HEK293T (cell line): ENCODE data around the gene SUSD6.
"Not testable (repeated sequence)": the region's sequence is repeated elsewhere in the genome, so short reads cannot be mapped to it uniquely, and the experiment has no call there.

Experiments
- CTCF ChIA-PET: fragments of 350-600 bp; formaldehyde crosslinking; extraction: SDS; loops from one replicate; lab custom pipeline; 2021; ENCODE audit warnings: antibody characterized with exemption, inconsistent platforms; lab: Yijun Ruan, JAX
- POLR2A ChIA-PET: fragments of 350-600 bp; formaldehyde crosslinking; extraction: SDS; loops from one replicate; lab custom pipeline; 2020; ENCODE audit warnings: antibody characterized with exemption, inconsistent platforms; lab: Yijun Ruan, JAX
- DNase-seq: peaks from one replicate; pipeline ENCODE4 v3.0.0; 2012; ENCODE audit warnings: mixed read lengths; ENCODE audit errors: extremely low spot score
- ARNT ChIP-seq: fragments of 450-650 bp; IDR thresholded peaks from 2 replicates; pipeline ENCODE4 v1.6.1; 2017; ENCODE audit warnings: mild to moderate bottlenecking
- BHLHE40 ChIP-seq: fragments of 450-650 bp; IDR thresholded peaks from 2 replicates; pipeline ENCODE4 v1.6.1; 2016; ENCODE audit warnings: mild to moderate bottlenecking, moderate library complexity, borderline replicate concordance
- CTBP1 ChIP-seq: fragments of 450-650 bp; IDR thresholded peaks from 2 replicates; pipeline ENCODE4 v1.6.1; 2016; ENCODE audit warnings: borderline replicate concordance
- ELF4 ChIP-seq: fragments of 450-650 bp; IDR thresholded peaks from 2 replicates; pipeline ENCODE4 v1.6.1; 2017; ENCODE audit warnings: antibody characterized with exemption
- FOXA1 ChIP-seq: fragments of 450-650 bp; IDR thresholded peaks from 2 replicates; pipeline ENCODE4 v1.6.1; 2016; ENCODE audit warnings: mild to moderate bottlenecking
- FOXK2 ChIP-seq: fragments of 450-650 bp; IDR thresholded peaks from 2 replicates; pipeline ENCODE4 v1.6.1; 2016; ENCODE audit warnings: mild to moderate bottlenecking
- FOXM1 ChIP-seq: fragments of 450-650 bp; IDR thresholded peaks from 2 replicates; pipeline ENCODE4 v1.6.1; 2017; ENCODE audit warnings: mild to moderate bottlenecking, borderline replicate concordance
- HDGF ChIP-seq: fragments of 450-650 bp; IDR thresholded peaks from 2 replicates; pipeline ENCODE4 v1.6.1; 2017; ENCODE audit warnings: antibody characterized with exemption, borderline replicate concordance
- L3MBTL2 ChIP-seq: fragments of 450-650 bp; conservative IDR thresholded peaks from 2 replicates; pipeline ENCODE4 v1.6.1; 2016; ENCODE audit warnings: mild to moderate bottlenecking
- LEF1 ChIP-seq: fragments of 450-650 bp; IDR thresholded peaks from 2 replicates; pipeline ENCODE4 v1.6.1; 2017; ENCODE audit warnings: mild to moderate bottlenecking, borderline replicate concordance
- NFRKB ChIP-seq: fragments of 450-650 bp; IDR thresholded peaks from 2 replicates; pipeline ENCODE4 v1.6.1; 2016; ENCODE audit warnings: mild to moderate bottlenecking, moderate library complexity
- SP1 ChIP-seq: fragments of 450-650 bp; IDR thresholded peaks from 2 replicates; pipeline ENCODE4 v1.6.1; 2017
- SUZ12 ChIP-seq: fragments of 450-650 bp; IDR thresholded peaks from 2 replicates; pipeline ENCODE4 v1.6.1; 2016; ENCODE audit warnings: mild to moderate bottlenecking
- TARDBP ChIP-seq: fragments of 450-650 bp; IDR thresholded peaks from 2 replicates; pipeline ENCODE4 v1.6.1; 2016
- ZNF384 ChIP-seq: fragments of 450-650 bp; IDR thresholded peaks from 2 replicates; pipeline ENCODE4 v1.6.1; 2016
- TF ChIP-seq, protein P1 (sequence below): fragments of 450-650 bp; IDR thresholded peaks from 2 replicates; pipeline ENCODE4 v1.6.1; 2016

SUSD6 gene

DNA sequence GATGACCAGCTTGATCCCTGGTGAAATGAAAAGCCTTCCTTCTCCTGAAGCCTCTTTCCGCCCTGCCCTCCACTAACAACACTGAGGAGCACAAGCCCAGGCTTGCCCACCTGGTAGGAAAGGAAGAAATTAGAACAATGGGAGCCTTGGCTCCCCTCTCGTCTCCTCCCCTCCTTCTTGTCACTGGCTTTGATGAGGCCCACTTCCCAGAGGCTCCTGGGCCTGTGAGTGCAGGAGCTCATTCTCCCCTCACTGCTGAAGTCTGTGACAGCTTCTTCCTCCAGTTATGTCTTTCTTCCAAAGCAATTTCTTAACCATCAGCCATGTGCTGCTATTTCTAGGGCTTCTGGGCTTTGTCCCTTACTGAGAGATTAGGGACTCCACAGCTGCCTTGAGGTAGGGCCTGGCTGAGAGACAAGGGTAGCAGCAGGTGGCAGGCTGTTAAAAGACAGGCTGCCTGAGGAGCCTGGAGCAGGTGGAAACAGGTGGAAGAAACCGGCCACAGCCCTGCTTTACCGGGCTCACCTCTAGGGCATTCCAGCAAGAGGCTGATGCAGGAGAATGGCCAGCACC lies 101.9 kb downstream of the SUSD6 start:
- no peak for TF ChIP-seq ELF4
- TF ChIP-seq NFRKB, result no peak
- TF ChIP-seq FOXK2, result no peak
- no peak for TF ChIP-seq ZNF384
- TF ChIP-seq HDGF, result no peak
- no peak for TF ChIP-seq LEF1
- TF ChIP-seq SP1, result no peak
- TF ChIP-seq TARDBP, result no peak
- no peak for TF ChIP-seq CTBP1
- no peak for DNase-seq
- ChIA-PET CTCF (interaction anchor here (0.5 to 1.4 kb wide), 5 partner anchors 13 to 326 kb away, joined by 3 to 4 read pairs (median 4); no protein-coding TSS in a partner anchor), POLR2A (interaction anchor here (0.9 to 1.1 kb wide), 4 partner anchors 54 to 109 kb away, joined by 3 to 7 read pairs (median 4); partner anchors contain the start of gene SRSF5)

- CTCF ChIA-PET, result interaction anchor here (0.8 to 1.4 kb wide), 5 partner anchors 12 to 140 kb away, joined by 3 to 4 read pairs (median 3); no protein-coding TSS in a partner anchor
- POLR2A ChIA-PET, result interaction anchor here (0.9 kb wide), 2 partner anchors 54 to 110 kb away, joined by 3 to 4 read pairs; no protein-coding TSS in a partner anchor
- no peak for DNase-seq
- TF ChIP-seq FOXK2 (no peak), ELF4 (no peak), SUZ12 (no peak), FOXM1 (no peak), L3MBTL2 (no peak), ZNF384 (no peak), SP1 (no peak)
Observed at GRCh38 chr14:69713993-69714679, 102.7 kb downstream of the SUSD6 start.

- ChIA-PET POLR2A (interaction anchor here (0.7 kb wide), 1 partner anchor 122 kb away, joined by 3 read pairs; no protein-coding TSS in a partner anchor), CTCF (no interaction called here)
- no peak for TF ChIP-seq NFRKB
- TF ChIP-seq, protein P1, sequence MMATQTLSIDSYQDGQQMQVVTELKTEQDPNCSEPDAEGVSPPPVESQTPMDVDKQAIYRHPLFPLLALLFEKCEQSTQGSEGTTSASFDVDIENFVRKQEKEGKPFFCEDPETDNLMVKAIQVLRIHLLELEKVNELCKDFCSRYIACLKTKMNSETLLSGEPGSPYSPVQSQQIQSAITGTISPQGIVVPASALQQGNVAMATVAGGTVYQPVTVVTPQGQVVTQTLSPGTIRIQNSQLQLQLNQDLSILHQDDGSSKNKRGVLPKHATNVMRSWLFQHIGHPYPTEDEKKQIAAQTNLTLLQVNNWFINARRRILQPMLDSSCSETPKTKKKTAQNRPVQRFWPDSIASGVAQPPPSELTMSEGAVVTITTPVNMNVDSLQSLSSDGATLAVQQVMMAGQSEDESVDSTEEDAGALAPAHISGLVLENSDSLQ, result no peak
- no peak for TF ChIP-seq BHLHE40
- no peak for TF ChIP-seq L3MBTL2
- no peak for TF ChIP-seq ELF4
- TF ChIP-seq TARDBP, result no peak
- TF ChIP-seq ZNF384, result no peak
- no peak for TF ChIP-seq SP1
- TF ChIP-seq ARNT, result no peak
- TF ChIP-seq HDGF, result no peak
- no peak for TF ChIP-seq LEF1
- TF ChIP-seq CTBP1, result no peak
- no peak for TF ChIP-seq FOXA1
- no peak for TF ChIP-seq FOXM1
- no peak for TF ChIP-seq FOXK2
- no peak for TF ChIP-seq SUZ12
- DNase-seq, result no peak
Observed at GRCh38 chr14:69715725-69716477, 104.5 kb downstream of the SUSD6 start.

- CTCF ChIA-PET, result no interaction called here
- TF ChIP-seq ELF4, result no peak
- no peak for TF ChIP-seq NFRKB
- no peak for TF ChIP-seq SUZ12
- no peak for TF ChIP-seq BHLHE40
- no peak for TF ChIP-seq FOXA1
- TF ChIP-seq ZNF384, result no peak
- no peak for TF ChIP-seq TARDBP
- no peak for TF ChIP-seq LEF1
- TF ChIP-seq FOXM1, result no peak
- no peak for TF ChIP-seq L3MBTL2
- TF ChIP-seq ARNT, result no peak
- no peak for TF ChIP-seq FOXK2
- TF ChIP-seq CTBP1, result no peak
- TF ChIP-seq HDGF, result no peak
- no peak for TF ChIP-seq SP1
- TF ChIP-seq, protein P1, result no peak
- POLR2A ChIA-PET, result interaction anchor here (0.7 kb wide), 1 partner anchor 123 kb away, joined by 3 read pairs; no protein-coding TSS in a partner anchor
- no peak for DNase-seq
Observed at GRCh38 chr14:69716478-69717187, 105.2 kb downstream of the SUSD6 start.

GRCh38 chr14:69718614-69719013 lies 107.2 kb downstream of the SUSD6 start:
- POLR2A ChIA-PET, DNase-seq: not testable (repeated sequence)
- CTCF ChIA-PET, result interaction anchor here (0.8 kb wide), 1 partner anchor 9 kb away, joined by 3 read pairs; no protein-coding TSS in a partner anchor

GRCh38 chr14:69719501-69719951 lies 108.1 kb downstream of the SUSD6 start:
- ChIA-PET POLR2A (no interaction called here), CTCF (interaction anchor here (0.6 to 1.7 kb wide), 2 partner anchors 120 to 140 kb away, joined by 3 to 4 read pairs; no protein-coding TSS in a partner anchor)

More at GRCh38 chr14:69719501-69719951, 108.1 kb downstream of the SUSD6 start:
- DNase-seq, result no peak
- TF ChIP-seq FOXA1 (no peak), NFRKB (no peak), TARDBP (no peak), SUZ12 (no peak), CTBP1 (no peak), LEF1 (no peak), L3MBTL2 (no peak)
